Measurements from ENCODE around the gene CUL7.

DNA sequence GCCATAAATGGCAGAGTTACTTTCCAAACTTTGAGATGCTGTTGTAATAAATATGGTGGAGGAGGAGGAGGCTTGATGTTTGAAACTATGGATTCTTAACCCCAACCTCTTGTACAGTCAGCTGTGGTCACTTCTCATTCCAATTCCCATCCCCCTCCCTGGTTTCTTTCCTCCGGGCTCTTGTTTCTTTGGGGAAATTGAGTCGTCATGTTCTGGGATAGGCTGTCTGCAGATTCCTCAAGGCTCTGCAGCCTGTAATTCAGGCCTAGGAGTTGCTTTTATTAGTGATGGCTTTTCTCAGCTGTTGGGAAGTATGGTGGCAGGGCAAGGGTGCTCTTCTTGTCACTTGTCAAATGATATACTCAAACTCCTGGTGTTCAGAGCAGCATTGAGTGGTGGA, 25.0 kb upstream of the CUL7 start:
- TF ChIP-seq CTCF (IDR thresholded peaks at IDR 0.05) (no peak), POLR2A (IDR thresholded peaks at IDR 0.05) (no peak)
